ENCODE data around the gene FAM76B.

GRCh38 chr11:95835768-95836488, 46.3 kb upstream of the FAM76B start:
- no peak for TF ChIP-seq POLR2A (IDR thresholded peaks at IDR 0.05)
- peak; percentile 61 to 87 (median 80) for TF ChIP-seq CTCF (IDR thresholded peaks at IDR 0.05)
- peak; percentile 71 for TF ChIP-seq POLR2AphosphoS5 (IDR thresholded peaks at IDR 0.05)

Data from prostate gland (tissue), 2 donors.